ENCODE data around the gene UBE2C.

GRCh38 chr20:45833883-45834796 is 21.7 kb downstream of the UBE2C start:
- no peak for TF ChIP-seq CTCF (IDR thresholded peaks at IDR 0.05; ENCODE audit: poor library complexity)
- no peak for TF ChIP-seq EZH2 (IDR thresholded peaks at IDR 0.05; ENCODE audit: borderline replicate concordance)

All from hepatocyte (in vitro differentiated cells).